K562 (cell line): Measurements from ENCODE around the gene LGALS12. TPM values are rescaled to one million over a fixed set of nuclear protein-coding genes. Genes with fewer than 3 reads are reported as not detected.

Experiments
- ATAC-seq: fragments of 200-7000 bp; cut with Tn5 transposase; 3 replicates; pipeline ENCODE4 v1.9.1; 2020; ENCODE audit warnings: moderate library complexity
- Bru-seq: library from RNA; stranded (reverse); fragments of 400-500 nt; gene quantifications from one replicate; lab custom pipeline; 2021; lab: Mats Ljungman, UMichigan
- BruChase-seq, 2 experiments: library from RNA; stranded (reverse); fragments of 400-500 nt; gene quantifications; one replicate each; lab custom pipeline; 2021; lab: Mats Ljungman, UMichigan
- BruUV-seq: library from RNA; stranded (reverse); fragments of 400-500 nt; replicated peaks from 2 replicates; lab custom pipeline; 2021; lab: Mats Ljungman, UMichigan
- CTCF ChIA-PET: fragments of 300-600 bp; formaldehyde crosslinking; extraction: SDS; loops from one replicate; lab custom pipeline; 2021; ENCODE audit warnings: low intra/inter-chr PET ratio; lab: Yijun Ruan, JAX
- POLR2A ChIA-PET: fragments of 300-600, 350-650 bp; sonication (Branson Sonifier 250); formaldehyde crosslinking; extraction: SDS; loops from one replicate; lab custom pipeline; 2021; ENCODE audit warnings: antibody characterized with exemption, inconsistent platforms; lab: Yijun Ruan, JAX
- DNase-seq, 4 experiments: peaks; one replicate each; pipeline versions ENCODE4 v3.0.0 to v3.0.0-alpha.2; 2011 to 2018; ENCODE audit warnings: low spot score in 3 of 4, mixed read lengths in 3 of 4; ENCODE audit errors: extremely low read depth in 1 of 4
- FAIRE-seq: peaks from 2 replicates; lab custom pipeline; 2011; peaks lifted over from hg19 to GRCh38; lab: Jason Lieb, UNC
- H2AFZ ChIP-seq: 2 replicates; pipeline ENCODE4 v1.6.0; 2011; ENCODE audit warnings: low read depth, low read length, control low read depth, inconsistent platforms
- H3K27ac ChIP-seq: fragments of 200-600 bp; 3 replicates; pipeline ENCODE4 v1.8.0; 2011; ENCODE audit warnings: low read depth, mild to moderate bottlenecking, control low read depth, inconsistent platforms, low read length, moderate library complexity, mixed read lengths; ENCODE audit errors: extremely low read depth
- H3K27me3 ChIP-seq, 2 experiments: fragments of 300-600 bp in 1 of 2; 2 replicates in 1 of 2; 3 replicates in 1 of 2; pipeline versions ENCODE4 v1.6.0 to v1.8.0; 2011; ENCODE audit warnings: inconsistent platforms in 2 of 2, low read length in 2 of 2, mild to moderate bottlenecking in 1 of 2, mixed read lengths in 1 of 2, moderate library complexity in 1 of 2; ENCODE audit not compliant: control insufficient read depth in 2 of 2, insufficient read depth in 2 of 2
- H3K36me3 ChIP-seq: fragments of 300-600 bp; 3 replicates; pipeline ENCODE4 v1.8.0; 2011; ENCODE audit warnings: mild to moderate bottlenecking, low read length, inconsistent platforms; ENCODE audit not compliant: control insufficient read depth, insufficient read depth
- H3K4me1 ChIP-seq, 2 experiments: fragments of 200-600 bp in 1 of 2; replicated peaks in 1 of 2; 2 replicates in 1 of 2; 3 replicates in 1 of 2; pipeline versions ENCODE4 v1.5.1 to v1.8.0; 2011; ENCODE audit warnings: inconsistent platforms in 2 of 2, low read length in 2 of 2, mild to moderate bottlenecking in 1 of 2, mixed read lengths in 1 of 2, moderate library complexity in 1 of 2; ENCODE audit not compliant: control insufficient read depth in 2 of 2, insufficient read depth in 2 of 2
- H3K4me2 ChIP-seq: 2 replicates; pipeline ENCODE4 v1.6.1; 2011; ENCODE audit warnings: low read length, control low read depth, inconsistent platforms, mixed read lengths; ENCODE audit not compliant: insufficient read depth
- H3K4me3 ChIP-seq: fragments of 200-600 bp; sonication (generic), shearing (Covaris generic); 2 replicates; pipeline ENCODE4 v1.5.1; 2016; ENCODE audit warnings: control low read depth, inconsistent platforms
- H3K79me2 ChIP-seq: fragments of 200-600 bp; 3 replicates; pipeline ENCODE4 v1.8.0; 2011; ENCODE audit warnings: low read length, inconsistent platforms; ENCODE audit not compliant: control insufficient read depth, insufficient read depth
- H3K9ac ChIP-seq, 2 experiments: 2 replicates each; pipeline versions ENCODE4 v1.6.0 to v1.6.1; 2011; ENCODE audit warnings: low read depth in 2 of 2, low read length in 2 of 2, control low read depth in 1 of 2, inconsistent platforms in 1 of 2, mild to moderate bottlenecking in 1 of 2, mixed read lengths in 1 of 2; ENCODE audit not compliant: insufficient read depth in 1 of 2
- H3K9me1 ChIP-seq: one replicate; pipeline ENCODE4 v1.6.0; 2011; ENCODE audit warnings: inconsistent platforms, mild to moderate bottlenecking, low read length, moderate library complexity; ENCODE audit not compliant: control insufficient read depth, insufficient read depth
- H3K9me3 ChIP-seq: replicated peaks from 2 replicates; pipeline ENCODE4 v1.5.1; 2011; ENCODE audit warnings: low read depth, low read length, inconsistent platforms; ENCODE audit not compliant: control insufficient read depth, insufficient read depth
- H4K20me1 ChIP-seq: replicated peaks from 2 replicates; pipeline ENCODE4 v1.6.1; 2011; ENCODE audit warnings: low read length, inconsistent platforms, mixed read lengths; ENCODE audit not compliant: control insufficient read depth, insufficient read depth
- CXXC5 ChIP-seq: fragments of 250-450 bp; sonication (Bioruptor Pico); IDR thresholded peaks from 2 replicates; pipeline ENCODE4 v1.8.0; 2022; ENCODE audit warnings: inconsistent platforms, mild to moderate bottlenecking, moderate library complexity
- EWSR1 ChIP-seq: fragments of 450-650 bp; IDR thresholded peaks from 2 replicates; pipeline ENCODE4 v1.6.1; 2018; ENCODE audit warnings: borderline replicate concordance, mild to moderate bottlenecking, low read depth, moderate library complexity; ENCODE audit not compliant: partially characterized antibody
- MED1 ChIP-seq: sonication (generic); formaldehyde crosslinking; IDR thresholded peaks from 2 replicates; pipeline ENCODE4 v1.8.1; 2023; ENCODE audit warnings: missing genetic modification reagents, borderline replicate concordance
- NFE2 ChIP-seq: IDR thresholded peaks from 2 replicates; pipeline ENCODE4 v1.6.1; 2014; ENCODE audit warnings: antibody characterized with exemption, low read depth
- POLR2G ChIP-seq: fragments of 200-400 bp; formaldehyde crosslinking; IDR thresholded peaks from 2 replicates; pipeline ENCODE4 v1.6.1; 2017; ENCODE audit warnings: low read depth, mild to moderate bottlenecking, antibody characterized with exemption, low read length, moderate library complexity
- RBBP5 ChIP-seq: fragments of 200-600 bp; sonication (generic); IDR thresholded peaks from 2 replicates; pipeline ENCODE4 v1.6.1; 2012; ENCODE audit warnings: borderline replicate concordance, mild to moderate bottlenecking, low read length, control low read depth, inconsistent platforms; ENCODE audit not compliant: insufficient read depth, poor library complexity, severe bottlenecking
- RNF2 ChIP-seq: sonication (generic); IDR thresholded peaks from 2 replicates; pipeline ENCODE4 v1.6.1; 2016
- TRIM28 ChIP-seq: fragments of 450-650 bp; IDR thresholded peaks from 2 replicates; pipeline ENCODE4 v1.6.1; 2017
- ZFP30 ChIP-seq: fragments of 250-450 bp; sonication (Bioruptor Pico); IDR thresholded peaks from 2 replicates; pipeline ENCODE4 v1.8.0; 2022; ENCODE audit warnings: moderate library complexity, mild to moderate bottlenecking, inconsistent platforms, borderline replicate concordance
- ZNF311 ChIP-seq: fragments of 250-450 bp; sonication (Bioruptor Pico); IDR thresholded peaks from 2 replicates; pipeline ENCODE4 v1.4.0; 2020; ENCODE audit warnings: mild to moderate bottlenecking, moderate library complexity
- ZNF79 ChIP-seq: fragments of 250-450 bp; sonication (Bioruptor Pico); IDR thresholded peaks from 2 replicates; pipeline ENCODE4 v1.4.0; 2020; ENCODE audit warnings: low read depth, mild to moderate bottlenecking, moderate library complexity
- WGBS: fragments of 100-300 bp; shearing (Covaris generic); methylation state at CpG from one replicate; pipeline ENCODE4 v1.1.6; 2016; ENCODE audit warnings: low coverage, mixed read lengths; ENCODE audit not compliant: insufficient coverage; ENCODE audit errors: missing lambda C conversion rate; 5-methylcytosine and 5-hydroxymethylcytosine counted together
- in situ Hi-C: fragments of 300-500 bp; cut with MboI; formaldehyde crosslinking; loops from 4 replicates; pipeline ENCODE4 v1.15.0; 2018; ENCODE audit warnings: inconsistent platforms, mixed read lengths
- intact Hi-C: fragments of 100-400 bp; cut with micrococcal nuclease; formaldehyde crosslinking; loops from 2 replicates; pipeline ENCODE4 v1.14.2; 2022
- long read RNA-seq, 3 experiments: library from polyadenylated mRNA in 2 of 3; library from RNA in 1 of 3; unstranded in 2 of 3; stranded (forward) in 1 of 3; transcript quantifications; one replicate each; pipeline ENCODE4 v2.0.0, GENCODE V29; 2019 to 2022
- polyA minus RNA-seq, 3 experiments: library from RNA; depleted of rRNA, polyadenylated mRNA; stranded (reverse); fragments of >200 nt; gene quantifications; 2 replicates each; pipeline ENCODE4 v1.2.3, GENCODE V29; 2011
- polyA plus RNA-seq, 8 experiments: library from polyadenylated mRNA; depleted of rRNA in 4 of 8; stranded (reverse) in 5 of 8; unstranded in 3 of 8; fragments of >200 nt; fragmentation: Nextera tagmentation in 2 of 8; fragmentation: Illumina TruSeq in 1 of 8; extraction: Ambion mirVana in 2 of 8; extraction: Trizol in 1 of 8; gene quantifications; 2 replicates each; pipeline versions ENCODE4 v1.2.1 to v1.2.3, GENCODE V29; 2011 to 2014; ENCODE audit warnings: inconsistent platforms in 1 of 8, missing spikeins in 1 of 8
- total RNA-seq, 7 experiments: library from RNA; depleted of rRNA in 6 of 7; stranded (reverse); fragments of >200 nt in 6 of 7; fragmentation: Illumina TruSeq in 2 of 7; extraction: Trizol in 2 of 7; gene quantifications; 2 replicates each; pipeline versions ENCODE4 v1.2.1 to v1.2.3, GENCODE V29; 2011 to 2021; ENCODE audit warnings: low replicate concordance in 1 of 7
- TF ChIP-seq, protein P1 (sequence below), 2 experiments: fragments of 450-650 bp in 1 of 2; sonication (generic) in 1 of 2; formaldehyde crosslinking; conservative IDR thresholded peaks; 2 replicates each; pipeline versions ENCODE4 v1.4.0 to v1.8.1; 2020 to 2022; ENCODE audit warnings: mild to moderate bottlenecking in 1 of 2, missing genetic modification reagents in 1 of 2
- TF ChIP-seq, protein P2 (sequence below), 2 experiments: IDR thresholded peaks; 2 replicates each; pipeline ENCODE4 v1.6.1; 2011; ENCODE audit warnings: borderline replicate concordance in 1 of 2, control low read depth in 1 of 2, low read depth in 1 of 2, low read length in 1 of 2, mild to moderate bottlenecking in 1 of 2, mixed read lengths in 1 of 2, moderate library complexity in 1 of 2; ENCODE audit not compliant: insufficient read depth in 1 of 2, insufficient read length in 1 of 2, poor library complexity in 1 of 2, severe bottlenecking in 1 of 2; ENCODE audit errors: extremely low read depth in 1 of 2

LGALS12 gene, protein sequence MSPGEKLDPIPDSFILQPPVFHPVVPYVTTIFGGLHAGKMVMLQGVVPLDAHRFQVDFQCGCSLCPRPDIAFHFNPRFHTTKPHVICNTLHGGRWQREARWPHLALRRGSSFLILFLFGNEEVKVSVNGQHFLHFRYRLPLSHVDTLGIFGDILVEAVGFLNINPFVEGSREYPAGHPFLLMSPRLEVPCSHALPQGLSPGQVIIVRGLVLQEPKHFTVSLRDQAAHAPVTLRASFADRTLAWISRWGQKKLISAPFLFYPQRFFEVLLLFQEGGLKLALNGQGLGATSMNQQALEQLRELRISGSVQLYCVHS
- 1.3 and 4.1 TPM in 2 replicates for total RNA-seq (2011; cell fraction: chromatin; rRNA removed; ENCODE audit: low replicate concordance)
- 1.4 and 3.0 TPM in 2 replicates for total RNA-seq (2011; cell fraction: nucleolus; rRNA removed)
- 1.6 and 1.9 TPM in 2 replicates for total RNA-seq (2011; cell fraction: nucleoplasm; rRNA removed)
- 5.1 TPM in 2 replicates for total RNA-seq (2014; rRNA removed)
- total RNA-seq (2014; rRNA removed; fragmentation: Illumina TruSeq; extraction: Trizol), result 2.2 and 2.9 TPM in 2 replicates
- total RNA-seq (2015; rRNA removed; fragmentation: Illumina TruSeq; extraction: Trizol), result 4.7 and 5.2 TPM in 2 replicates
- 4.5 and 5.1 TPM in 2 replicates for total RNA-seq (2021)
- polyA plus RNA-seq (2011; rRNA removed), result 8.0 and 9.5 TPM in 2 replicates
- polyA plus RNA-seq (2011; cell fraction: cytosol; rRNA removed), result 11.8 and 13.9 TPM in 2 replicates
- 6.9 and 7.5 TPM in 2 replicates for polyA plus RNA-seq (2011; cell fraction: nucleus; rRNA removed)
- polyA plus RNA-seq (2012), result 5.1 and 15.0 TPM in 2 replicates
- 5.0 and 5.7 TPM in 2 replicates for polyA plus RNA-seq (2014; fragmentation: Illumina TruSeq; extraction: Trizol)
- under 1 TPM; 0.66 to 0.99 TPM for polyA plus RNA-seq (2014; fragmentation: Nextera tagmentation; extraction: Ambion mirVana)
- 3.6 and 5.2 TPM in 2 replicates for polyA plus RNA-seq (2014; rRNA removed)
- polyA minus RNA-seq (2011; rRNA and poly(A)+ RNA removed), result 3.5 and 4.7 TPM in 2 replicates
- 2.7 and 3.4 TPM in 2 replicates for polyA minus RNA-seq (2011; cell fraction: cytosol; rRNA and poly(A)+ RNA removed)
- polyA minus RNA-seq (2011; cell fraction: nucleus; rRNA and poly(A)+ RNA removed), result 2.6 and 2.9 TPM in 2 replicates
- Bru-seq, nascent RNA, result percentile 47 among the genes with signal in this experiment
- percentile 26 among the genes with signal in this experiment for BruChase-seq, experiment 1, labeled RNA remaining after a 2-hour chase
- BruChase-seq, experiment 2, labeled RNA remaining after a 6-hour chase, result percentile 33 among the genes with signal in this experiment
- long read RNA-seq, experiment 1, partial matches to known transcripts, result 1 of 4 reads
- long read RNA-seq, experiment 1, other reads (novel, unspliced or antisense), result 0 of 4 reads
- long read RNA-seq, experiment 2, partial matches to known transcripts, result 3 of 9 reads
- long read RNA-seq, experiment 2, other reads (novel, unspliced or antisense), result 1 of 9 reads
- long read RNA-seq, experiment 3, partial matches to known transcripts, result 0 of 6 reads
- long read RNA-seq, experiment 3, other reads (novel, unspliced or antisense), result 2 of 6 reads

DNA sequence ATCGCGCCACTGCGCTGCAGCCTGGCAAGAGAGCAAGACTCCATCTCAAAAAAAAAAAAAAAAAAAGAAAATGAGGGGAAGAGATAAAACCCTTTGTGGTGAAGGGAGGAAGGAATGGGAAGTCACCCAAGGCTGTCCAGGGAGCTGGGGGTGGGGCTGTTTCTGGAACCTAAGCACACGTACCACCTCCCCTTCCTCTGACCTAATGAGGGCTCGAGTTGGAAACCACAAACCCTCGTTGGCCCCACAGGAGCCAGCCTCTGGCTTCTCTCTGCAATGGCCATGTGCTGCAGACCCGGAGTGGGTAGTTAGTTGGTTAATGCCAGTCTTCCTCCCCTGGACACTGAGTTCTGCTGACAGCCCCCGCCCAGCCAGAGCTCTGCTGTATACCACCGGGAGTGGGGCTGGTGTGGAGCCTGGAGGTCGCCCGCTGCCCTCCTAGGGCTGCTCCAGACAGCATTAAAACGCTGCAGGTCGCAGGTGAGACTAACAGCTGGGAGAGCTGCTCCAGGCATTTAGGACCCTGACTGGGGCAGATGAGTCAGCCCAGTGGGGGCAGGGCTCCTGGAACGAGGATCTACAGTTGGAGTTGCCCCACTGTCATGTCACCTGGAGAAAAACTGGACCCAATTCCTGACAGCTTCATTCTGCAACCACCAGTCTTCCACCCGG is at the start of gene LGALS12:
TSS of gene LGALS12 (plus strand) at position 228 of the 672 bp plus-strand sequence. CDS start at position 603, 375 bp downstream.
- FAIRE-seq (peak; percentile 67), ATAC-seq (peak; percentile 74)
- TF ChIP-seq ZNF311 (CRISPR knock-in tag) (no peak), ZFP30 (CRISPR knock-in tag) (no peak), ZNF79 (CRISPR knock-in tag) (no peak), POLR2G (0 out of 2 replicates have a peak, but pooled peaks have one; percentile 31), MED1 (no peak), TRIM28 (no peak), RBBP5 (peak; percentile 59), RNF2 (peak; percentile 74; the same call in 1 of the 2 replicates), NFE2 (0 out of 2 replicates have a peak, but pooled peaks have one; percentile 4), EWSR1 (no peak), CXXC5 (CRISPR knock-in tag) (peak; percentile 32; the same call in 1 of the 2 replicates)
- TF ChIP-seq, protein P1, sequence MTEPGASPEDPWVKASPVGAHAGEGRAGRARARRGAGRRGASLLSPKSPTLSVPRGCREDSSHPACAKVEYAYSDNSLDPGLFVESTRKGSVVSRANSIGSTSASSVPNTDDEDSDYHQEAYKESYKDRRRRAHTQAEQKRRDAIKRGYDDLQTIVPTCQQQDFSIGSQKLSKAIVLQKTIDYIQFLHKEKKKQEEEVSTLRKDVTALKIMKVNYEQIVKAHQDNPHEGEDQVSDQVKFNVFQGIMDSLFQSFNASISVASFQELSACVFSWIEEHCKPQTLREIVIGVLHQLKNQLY (CRISPR knock-in tag; conservative IDR thresholded peaks at IDR 0.05), result no peak
- TF ChIP-seq, protein P2, sequence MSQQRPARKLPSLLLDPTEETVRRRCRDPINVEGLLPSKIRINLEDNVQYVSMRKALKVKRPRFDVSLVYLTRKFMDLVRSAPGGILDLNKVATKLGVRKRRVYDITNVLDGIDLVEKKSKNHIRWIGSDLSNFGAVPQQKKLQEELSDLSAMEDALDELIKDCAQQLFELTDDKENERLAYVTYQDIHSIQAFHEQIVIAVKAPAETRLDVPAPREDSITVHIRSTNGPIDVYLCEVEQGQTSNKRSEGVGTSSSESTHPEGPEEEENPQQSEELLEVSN (IDR thresholded peaks at IDR 0.05; ENCODE audit: borderline replicate concordance in 1 of 2, extremely low read depth in 1 of 2, insufficient read depth in 1 of 2, insufficient read length in 1 of 2, low read depth in 1 of 2, low read length in 1 of 2, poor library complexity in 1 of 2, severe bottlenecking in 1 of 2), result peak; percentile 8 to 14

More for the DNA sequence above, at the start of gene LGALS12:
- peak; percentile 52 to 85 (median 64) for DNase-seq
- Histone ChIP-seq H3K4me3 (peak within 1 kb of the TSS; percentile 22; the same call in 1 of the 2 replicates), H2AFZ (peak within 1 kb of the TSS; percentile 85), H3K27ac (peak within 1 kb of the TSS; percentile 66), H3K9ac (peak within 1 kb of the TSS; percentile 58 to 87), H3K4me2 (peak within 1 kb of the TSS; percentile 75), H3K27me3 (no peaks in the 10 kb centered on the region), H3K9me3 (no peaks in the 10 kb centered on the region; the same call in 1 of the 2 replicates), H3K36me3 (no peaks in the 10 kb centered on the region), H3K79me2 (no peaks in the 10 kb centered on the region), H3K4me1 (peaks cover 35 to 57% of the 10 kb centered on the region in 2 experiments), H3K9me1 (no peaks in the 10 kb centered on the region), H4K20me1 (no peaks in the 10 kb centered on the region)
- CTCF ChIA-PET, result no interaction called here
- WGBS, result 10% methylated on average over 12 of the region's 15 CpGs
- BruUV-seq, result TSS peak; percentile 59
- POLR2A ChIA-PET, result interaction anchor here (0.7 to 0.8 kb wide), 3 partner anchors 27 to 192 kb away, joined by 3 read pairs; no protein-coding TSS in a partner anchor
- in situ Hi-C loops (no loop called here), intact Hi-C loops (loop anchor here (5.0 kb wide), 1 partner anchor 61 kb away; no protein-coding TSS in a partner anchor)
